Left lung (tissue), 10 donors: Measurements from ENCODE around the gene NR6A1. TPM values are rescaled to one million over a fixed set of nuclear protein-coding genes. Genes with fewer than 3 reads are reported as not detected.

Source experiments
- ATAC-seq: fragments of 200-7000 bp; cut with Tn5 transposase; one replicate; pipeline ENCODE4 v1.9.1; 2020; ENCODE audit warnings: moderate library complexity
- DNase-seq, 4 donors: peaks; one replicate each; pipeline ENCODE4 v3.0.0-alpha.2; 2013 to 2020
- H3K27ac ChIP-seq, 2 donors: fragments of 200-600 bp; sonication (generic) in 1 of 2; one replicate each; pipeline versions ENCODE4 v1.5.0 to v1.8.0; 2020 to 2021
- H3K27me3 ChIP-seq, 2 donors: fragments of 200-600 bp; sonication (generic) in 1 of 2; one replicate each; pipeline versions ENCODE4 v1.5.0 to v1.8.0; 2020 to 2021
- H3K36me3 ChIP-seq, 2 donors: fragments of 200-600 bp; sonication (generic) in 1 of 2; one replicate each; pipeline versions ENCODE4 v1.5.0 to v1.8.0; 2020 to 2021
- H3K4me1 ChIP-seq, 2 donors: fragments of 200-600 bp; one replicate each; pipeline ENCODE4 v1.8.0; 2021
- H3K4me3 ChIP-seq, 2 donors: fragments of 200-600 bp; sonication (generic) in 1 of 2; one replicate each; pipeline versions ENCODE4 v1.5.0 to v1.8.0; 2020 to 2021; ENCODE audit warnings: mild to moderate bottlenecking in 1 of 2
- H3K9me3 ChIP-seq, 2 donors: fragments of 200-600 bp; sonication (generic) in 1 of 2; one replicate each; pipeline versions ENCODE4 v1.5.0 to v1.8.0; 2020 to 2021
- CTCF ChIP-seq, 2 donors: fragments of 200-600 bp; sonication (generic) in 1 of 2; IDR thresholded peaks; one replicate each; pipeline versions ENCODE4 v1.5.0 to v1.8.0; 2021; ENCODE audit warnings: antibody characterized with exemption in 2 of 2
- intact Hi-C, 2 donors: fragments of 100-400 bp; cut with DNase I; formaldehyde crosslinking; loops; one replicate each; pipeline versions ENCODE4 v1.11.2 to v1.14.2; 2022
- polyA plus RNA-seq, 6 donors: library from polyadenylated mRNA; unstranded; fragments of 120-200 nt; gene quantifications; one replicate each; pipeline ENCODE4 v1.2.1, GENCODE V29; 2013; ENCODE audit not compliant: insufficient read length in 6 of 6
- total RNA-seq, 2 donors: library from RNA; stranded (reverse); fragmentation: NEBNext Ultra II Directional; extraction: Animal tissue kit (Norgen Biotek cat#: 25700); gene quantifications; one replicate each; pipeline ENCODE4 v1.2.1, GENCODE V29; 2021
- donor health status: DM: no; HTN: yes; CAD: no.
- donor health status: DM: no; HTN: no; CAD: no.

NR6A1 gene
- total and polyA plus RNA-seq, 8 donors = 1.2 to 4.1 (median 1.7) TPM

- TF ChIP-seq CTCF (IDR thresholded peaks at IDR 0.05) = no peak
- H3K36me3 ChIP-seq = no peaks in the 10 kb centered on the region
- peak; percentile 81 for ATAC-seq
- intact Hi-C loops = no loop called here
- peak in 2 of 4 donors; percentile 19 to 71 for DNase-seq
- no peaks in the 10 kb centered on the region for H3K4me1 ChIP-seq
- no peak overlapping the region for H3K27ac ChIP-seq
- no peak overlapping the region for H3K4me3 ChIP-seq
- H3K9me3 ChIP-seq = no peaks in the 10 kb centered on the region
- H3K27me3 ChIP-seq = no peaks in the 10 kb centered on the region
Measured at GRCh38 chr9:124559871-124560270, 211.2 kb downstream of the NR6A1 start.

GRCh38 chr9:124558777-124559470, 212.2 kb downstream of the NR6A1 start:
- H3K36me3 ChIP-seq = no peaks in the 10 kb centered on the region
- TF ChIP-seq CTCF (IDR thresholded peaks at IDR 0.05) = no peak
- no peak for DNase-seq
- H3K27me3 ChIP-seq = no peaks in the 10 kb centered on the region
- no peak for ATAC-seq
- H3K27ac ChIP-seq = no peak overlapping the region
- intact Hi-C loops = no loop called here
- no peaks in the 10 kb centered on the region for H3K4me1 ChIP-seq
- H3K9me3 ChIP-seq = no peaks in the 10 kb centered on the region
- H3K4me3 ChIP-seq = no peak overlapping the region

- no peaks in the 10 kb centered on the region for H3K27me3 ChIP-seq
- no peak overlapping the region for H3K4me3 ChIP-seq
- no peak overlapping the region for H3K27ac ChIP-seq
- intact Hi-C loops = no loop called here
- ATAC-seq = no peak
- H3K36me3 ChIP-seq = no peaks in the 10 kb centered on the region
- no peaks in the 10 kb centered on the region for H3K4me1 ChIP-seq
- no peak for DNase-seq
- H3K9me3 ChIP-seq = no peaks in the 10 kb centered on the region
- TF ChIP-seq CTCF (IDR thresholded peaks at IDR 0.05) = no peak
Measured at GRCh38 chr9:124557895-124558294, 213.2 kb downstream of the NR6A1 start.

- Histone ChIP-seq H3K4me1 (peaks cover 0 to 4% of the 10 kb centered on the region in 2 donors), H3K9me3 (no peaks in the 10 kb centered on the region), H3K27me3 (no peaks in the 10 kb centered on the region), H3K4me3 (no peak overlapping the region), H3K27ac (no peak overlapping the region), H3K36me3 (no peaks in the 10 kb centered on the region)
- no peak for TF ChIP-seq CTCF (IDR thresholded peaks at IDR 0.05)
- DNase-seq (no peak), ATAC-seq (no peak)
- intact Hi-C loops = no loop called here
Measured at GRCh38 chr9:124555043-124555442, 216.1 kb downstream of the NR6A1 start.

GRCh38 chr9:124553738-124554137, 217.4 kb downstream of the NR6A1 start:
- H3K27ac ChIP-seq = no peak overlapping the region
- no peak overlapping the region for H3K4me3 ChIP-seq
- no peaks in the 10 kb centered on the region for H3K27me3 ChIP-seq
- peaks cover 0 to 4% of the 10 kb centered on the region in 2 donors for H3K4me1 ChIP-seq
- no peak for TF ChIP-seq CTCF (IDR thresholded peaks at IDR 0.05)
- no peak for DNase-seq
- no peak for ATAC-seq
- H3K36me3 ChIP-seq = no peaks in the 10 kb centered on the region
- no peaks in the 10 kb centered on the region for H3K9me3 ChIP-seq
- intact Hi-C loops = no loop called here
